OCI-LY1 (cell line): ENCODE measurements around the gene TLR3.

ENCODE experiments used
- H2AFZ ChIP-seq: fragments of 200-600 bp; sonication (generic), shearing (Covaris generic); 2 replicates; pipeline ENCODE4 v1.6.0; 2014; ENCODE audit warnings: antibody characterized with exemption, mild to moderate bottlenecking, low read length
- H3F3A ChIP-seq: fragments of 200-600 bp; sonication (generic), shearing (Covaris generic); 2 replicates; pipeline ENCODE4 v1.6.0; 2014; ENCODE audit warnings: mild to moderate bottlenecking, antibody characterized with exemption, low read length, moderate library complexity; ENCODE audit not compliant: insufficient read depth
- H3K27ac ChIP-seq: fragments of 200-600 bp; sonication (generic); 2 replicates; pipeline ENCODE4 v1.5.1; 2014; ENCODE audit warnings: low read length, mixed run types, mild to moderate bottlenecking, low read depth; ENCODE audit not compliant: poor library complexity, severe bottlenecking
- H3K27me3 ChIP-seq: fragments of 200-600 bp; sonication (generic); 2 replicates; pipeline ENCODE4 v1.6.0; 2014; ENCODE audit warnings: antibody characterized with exemption, mild to moderate bottlenecking, low read length, moderate library complexity; ENCODE audit not compliant: insufficient read depth
- H3K36me3 ChIP-seq: fragments of 200-600 bp; sonication (generic); 2 replicates; pipeline ENCODE4 v1.6.1; 2014; ENCODE audit warnings: mild to moderate bottlenecking, antibody characterized with exemption, low read length, moderate library complexity, mixed read lengths; ENCODE audit not compliant: insufficient read depth
- H3K4me1 ChIP-seq: fragments of 200-600 bp; sonication (generic); 2 replicates; pipeline ENCODE4 v1.5.1; 2014; ENCODE audit warnings: mild to moderate bottlenecking, low read length, moderate library complexity; ENCODE audit not compliant: insufficient read depth, severe bottlenecking
- H3K4me2 ChIP-seq: fragments of 200-600 bp; sonication (generic), shearing (Covaris generic); 2 replicates; pipeline ENCODE4 v1.6.1; 2014; ENCODE audit warnings: low read length
- H3K4me3 ChIP-seq: fragments of 200-600 bp; sonication (generic); 2 replicates; pipeline ENCODE4 v1.5.1; 2014; ENCODE audit warnings: low read length, low read depth, mild to moderate bottlenecking, mixed read lengths; ENCODE audit not compliant: poor library complexity, severe bottlenecking
- H3K79me2 ChIP-seq: fragments of 200-600 bp; shearing (Covaris generic); 2 replicates; pipeline ENCODE4 v1.6.1; 2016; ENCODE audit warnings: mixed run types, low read length, mixed read lengths; ENCODE audit not compliant: insufficient read depth
- H3K9ac ChIP-seq: fragments of 200-600 bp; sonication (generic), shearing (Covaris generic); 2 replicates; pipeline ENCODE4 v1.6.1; 2014; ENCODE audit warnings: mild to moderate bottlenecking, low read length, mixed read lengths
- H3K9me2 ChIP-seq: fragments of 200-600 bp; sonication (generic), shearing (Covaris generic); 2 replicates; pipeline ENCODE4 v1.6.1; 2014; ENCODE audit warnings: low read depth, mild to moderate bottlenecking, low read length, mixed read lengths
- H3K9me3 ChIP-seq: fragments of 200-600 bp; shearing (Covaris generic); 2 replicates; pipeline ENCODE4 v1.6.1; 2014; ENCODE audit warnings: low read length, mixed read lengths
- H4K20me1 ChIP-seq: fragments of 200-600 bp; sonication (generic), shearing (Covaris generic); 2 replicates; pipeline ENCODE4 v1.6.0; 2016; ENCODE audit warnings: mild to moderate bottlenecking, low read length; ENCODE audit not compliant: insufficient read depth
- EZH2 ChIP-seq: fragments of 200-600 bp; sonication (generic), shearing (Covaris generic); IDR thresholded peaks from 2 replicates; pipeline ENCODE4 v1.8.0; 2017; ENCODE audit warnings: borderline replicate concordance, mixed run types, mild to moderate bottlenecking, antibody characterized with exemption, low read length, moderate library complexity, mixed read lengths
- TF ChIP-seq, protein P1 (sequence below): fragments of 200-600 bp; sonication (generic), shearing (Covaris generic); IDR thresholded peaks from 2 replicates; pipeline ENCODE4 v1.5.1; 2017; ENCODE audit warnings: mild to moderate bottlenecking, antibody characterized with exemption, low read length, moderate library complexity, mixed read lengths

TLR3 gene

DNA sequence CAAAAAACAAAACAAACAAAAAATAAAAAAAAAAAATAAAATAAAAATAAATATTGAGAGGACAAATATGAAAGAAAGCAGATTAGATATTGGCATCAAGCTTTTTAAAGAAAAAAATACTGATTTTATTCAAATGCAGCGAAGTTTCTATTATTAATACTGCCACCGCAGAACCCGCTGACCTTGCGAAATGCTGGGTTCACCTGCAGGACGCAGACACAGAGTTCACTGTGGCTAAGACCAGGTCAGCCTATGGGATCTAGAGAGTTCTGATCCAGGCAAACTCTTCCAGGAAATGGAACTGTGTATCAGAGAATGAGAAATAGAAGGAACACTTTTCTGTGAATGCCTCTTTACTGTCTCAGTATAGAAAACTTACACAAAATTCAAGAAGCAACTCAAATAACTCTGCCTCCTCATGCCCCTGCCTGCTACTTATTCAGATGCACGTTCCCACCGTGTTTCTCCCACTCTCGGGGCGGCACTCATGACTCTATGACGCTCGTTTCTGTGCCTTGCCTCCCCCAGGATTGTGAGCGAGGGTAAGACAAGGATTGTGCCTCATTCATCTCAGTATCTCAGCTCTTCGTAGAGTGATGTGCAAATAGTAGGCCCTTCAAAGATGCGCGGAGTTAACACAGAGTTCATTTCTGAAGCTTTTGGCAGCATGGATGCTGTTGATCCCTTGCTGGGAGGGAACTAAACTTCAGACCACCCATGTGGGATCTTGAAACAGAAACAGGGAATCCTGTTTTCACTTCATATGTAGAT, 44.1 kb upstream of the TLR3 start:
- peaks cover 6% of the 10 kb centered on the region for H3K4me1 ChIP-seq
- no peak overlapping the region for H2AFZ ChIP-seq
- H3K79me2 ChIP-seq = no peaks in the 10 kb centered on the region
- no peak overlapping the region for H3K4me2 ChIP-seq
- no peaks in the 10 kb centered on the region; the same call in 1 of the 2 replicates for H3K36me3 ChIP-seq
- H3K27me3 ChIP-seq = no peaks in the 10 kb centered on the region
- H3K9ac ChIP-seq = no peak overlapping the region
- H3K9me2 ChIP-seq = no peaks in the 10 kb centered on the region
- no peak overlapping the region for H3K27ac ChIP-seq
- H3K9me3 ChIP-seq = no peaks in the 10 kb centered on the region
- H3F3A ChIP-seq = no peaks in the 10 kb centered on the region
- H4K20me1 ChIP-seq = no peaks in the 10 kb centered on the region
- no peak overlapping the region for H3K4me3 ChIP-seq
- TF ChIP-seq EZH2 = no peak
- TF ChIP-seq, protein P1, sequence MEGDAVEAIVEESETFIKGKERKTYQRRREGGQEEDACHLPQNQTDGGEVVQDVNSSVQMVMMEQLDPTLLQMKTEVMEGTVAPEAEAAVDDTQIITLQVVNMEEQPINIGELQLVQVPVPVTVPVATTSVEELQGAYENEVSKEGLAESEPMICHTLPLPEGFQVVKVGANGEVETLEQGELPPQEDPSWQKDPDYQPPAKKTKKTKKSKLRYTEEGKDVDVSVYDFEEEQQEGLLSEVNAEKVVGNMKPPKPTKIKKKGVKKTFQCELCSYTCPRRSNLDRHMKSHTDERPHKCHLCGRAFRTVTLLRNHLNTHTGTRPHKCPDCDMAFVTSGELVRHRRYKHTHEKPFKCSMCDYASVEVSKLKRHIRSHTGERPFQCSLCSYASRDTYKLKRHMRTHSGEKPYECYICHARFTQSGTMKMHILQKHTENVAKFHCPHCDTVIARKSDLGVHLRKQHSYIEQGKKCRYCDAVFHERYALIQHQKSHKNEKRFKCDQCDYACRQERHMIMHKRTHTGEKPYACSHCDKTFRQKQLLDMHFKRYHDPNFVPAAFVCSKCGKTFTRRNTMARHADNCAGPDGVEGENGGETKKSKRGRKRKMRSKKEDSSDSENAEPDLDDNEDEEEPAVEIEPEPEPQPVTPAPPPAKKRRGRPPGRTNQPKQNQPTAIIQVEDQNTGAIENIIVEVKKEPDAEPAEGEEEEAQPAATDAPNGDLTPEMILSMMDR = no peak

DNA sequence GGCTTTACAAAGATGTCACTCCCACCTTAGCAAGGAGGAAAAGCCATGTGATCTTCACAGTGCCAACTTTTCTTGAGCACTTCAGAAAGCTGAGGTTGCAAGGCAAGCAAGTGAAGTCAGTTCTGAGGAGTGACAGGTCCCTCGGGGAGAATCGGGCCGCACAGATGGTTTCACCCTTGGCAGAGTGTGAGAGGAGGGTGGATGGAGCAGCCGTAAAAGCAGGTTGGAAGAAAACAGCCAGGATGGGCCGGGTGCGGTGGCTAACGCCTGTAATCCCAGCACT, 43.6 kb upstream of the TLR3 start:
- Histone ChIP-seq H2AFZ (no peak overlapping the region), H4K20me1 (no peaks in the 10 kb centered on the region), H3K4me3 (no peak overlapping the region), H3K4me2 (no peak overlapping the region), H3K9me3 (no peaks in the 10 kb centered on the region), H3K27ac (no peak overlapping the region), H3K4me1 (peaks cover 6% of the 10 kb centered on the region), H3F3A (no peaks in the 10 kb centered on the region), H3K27me3 (no peaks in the 10 kb centered on the region), H3K9me2 (no peaks in the 10 kb centered on the region), H3K9ac (no peak overlapping the region), H3K36me3 (no peaks in the 10 kb centered on the region; the same call in 1 of the 2 replicates), H3K79me2 (no peaks in the 10 kb centered on the region)
- TF ChIP-seq EZH2 = no peak
- TF ChIP-seq, protein P1 = no peak

DNA sequence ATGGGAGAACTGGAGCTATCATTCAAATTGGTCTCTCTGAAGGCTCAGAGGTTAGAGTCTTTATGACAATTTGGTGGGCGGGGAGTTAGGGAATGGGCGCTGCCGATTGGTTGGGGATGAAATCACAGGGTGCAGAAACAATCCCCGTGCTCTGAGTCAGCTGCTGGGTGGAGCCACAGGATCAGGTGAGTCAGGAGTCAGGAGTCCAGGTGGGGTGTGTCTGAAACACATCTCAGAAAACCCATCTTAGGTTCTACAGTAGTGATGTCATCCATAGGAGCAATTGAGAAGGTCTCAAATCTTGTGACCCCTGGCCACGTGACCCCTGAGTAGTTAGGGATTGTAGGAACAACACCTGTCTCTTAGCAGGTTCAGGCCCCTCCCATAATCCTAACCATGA, 41.6 kb upstream of the TLR3 start:
- no peak for TF ChIP-seq EZH2
- TF ChIP-seq, protein P1 = no peak
- no peaks in the 10 kb centered on the region for H3K9me3 ChIP-seq

More for the DNA sequence above, 41.6 kb upstream of the TLR3 start:
- H3K27me3 ChIP-seq = no peaks in the 10 kb centered on the region
- no peaks in the 10 kb centered on the region; the same call in 1 of the 2 replicates for H3K36me3 ChIP-seq
- H4K20me1 ChIP-seq = no peaks in the 10 kb centered on the region
- no peak overlapping the region for H3K9ac ChIP-seq
- H3F3A ChIP-seq = no peaks in the 10 kb centered on the region
- no peaks in the 10 kb centered on the region for H3K9me2 ChIP-seq
- H3K27ac ChIP-seq = no peak overlapping the region
- no peak overlapping the region for H2AFZ ChIP-seq
- H3K4me3 ChIP-seq = no peak overlapping the region
- H3K4me1 ChIP-seq = no peaks in the 10 kb centered on the region
- no peaks in the 10 kb centered on the region for H3K79me2 ChIP-seq
- H3K4me2 ChIP-seq = no peak overlapping the region
